Measurements from ENCODE around the gene ZNF385B. TPM values are rescaled to one million over a fixed set of nuclear protein-coding genes. Genes with fewer than 3 reads are reported as not detected.

ZNF385B gene
- total RNA-seq, 6 experiments from 2014 or later: 0.08 to 0.26 (median 0.22) TPM; not detected in 1

DNA sequence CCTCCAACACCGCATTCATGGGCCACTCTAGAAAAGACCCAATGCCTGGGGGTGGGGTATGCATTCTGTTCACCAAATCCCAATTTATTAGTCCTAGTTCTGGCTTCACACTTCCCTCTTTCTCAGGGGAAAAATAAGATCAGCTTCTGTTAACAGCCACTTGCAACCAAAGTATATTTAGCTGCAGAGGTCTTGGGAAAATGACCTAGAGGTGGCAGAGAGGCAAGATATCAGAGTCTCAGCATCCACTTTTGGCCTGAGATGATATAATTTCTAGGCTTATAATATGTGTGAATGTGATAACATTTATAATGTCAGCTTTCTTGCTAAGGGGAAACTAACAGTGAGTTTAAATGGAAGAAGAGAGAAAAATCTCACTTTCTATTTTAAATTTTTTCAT, 89.1 kb downstream of the ZNF385B start:
- TF ChIP-seq, protein P1, sequence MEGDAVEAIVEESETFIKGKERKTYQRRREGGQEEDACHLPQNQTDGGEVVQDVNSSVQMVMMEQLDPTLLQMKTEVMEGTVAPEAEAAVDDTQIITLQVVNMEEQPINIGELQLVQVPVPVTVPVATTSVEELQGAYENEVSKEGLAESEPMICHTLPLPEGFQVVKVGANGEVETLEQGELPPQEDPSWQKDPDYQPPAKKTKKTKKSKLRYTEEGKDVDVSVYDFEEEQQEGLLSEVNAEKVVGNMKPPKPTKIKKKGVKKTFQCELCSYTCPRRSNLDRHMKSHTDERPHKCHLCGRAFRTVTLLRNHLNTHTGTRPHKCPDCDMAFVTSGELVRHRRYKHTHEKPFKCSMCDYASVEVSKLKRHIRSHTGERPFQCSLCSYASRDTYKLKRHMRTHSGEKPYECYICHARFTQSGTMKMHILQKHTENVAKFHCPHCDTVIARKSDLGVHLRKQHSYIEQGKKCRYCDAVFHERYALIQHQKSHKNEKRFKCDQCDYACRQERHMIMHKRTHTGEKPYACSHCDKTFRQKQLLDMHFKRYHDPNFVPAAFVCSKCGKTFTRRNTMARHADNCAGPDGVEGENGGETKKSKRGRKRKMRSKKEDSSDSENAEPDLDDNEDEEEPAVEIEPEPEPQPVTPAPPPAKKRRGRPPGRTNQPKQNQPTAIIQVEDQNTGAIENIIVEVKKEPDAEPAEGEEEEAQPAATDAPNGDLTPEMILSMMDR (IDR thresholded peaks at IDR 0.05): no peak

DNA sequence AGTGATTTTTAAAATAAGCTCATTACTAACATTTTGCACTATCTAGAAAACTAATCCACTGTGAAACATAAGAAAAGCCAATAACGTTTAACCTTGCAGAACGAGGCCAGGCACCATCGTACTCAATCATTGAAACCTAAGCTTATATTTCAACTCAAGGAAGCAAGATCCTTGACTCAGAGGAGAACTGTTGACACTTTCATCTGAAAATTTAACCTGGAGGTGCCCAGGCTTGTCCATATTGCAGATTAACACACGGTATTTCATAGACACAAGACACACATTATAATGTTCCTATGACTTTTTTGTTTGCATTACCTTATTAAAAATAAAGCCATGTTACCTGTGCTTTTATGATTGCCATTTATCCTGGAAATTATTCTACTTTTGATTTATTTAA, 89.6 kb downstream of the ZNF385B start:
- Mint-ChIP-seq H3K9me3 (no peaks in the 10 kb centered on the region; the same call in 1 of the 2 replicates), H3K27ac (no peak overlapping the region), H3K36me3 (ENCODE audit: low read depth) (no peaks in the 10 kb centered on the region), H3K4me3 (no peak overlapping the region), H3K4me1 (ENCODE audit: low read depth) (no peaks in the 10 kb centered on the region), H3K27me3 (ENCODE audit: insufficient read depth) (peaks cover 3% of the 10 kb centered on the region)
- TF ChIP-seq, protein P1 (IDR thresholded peaks at IDR 0.05): no peak
- DNase-seq: no peak

More for the DNA sequence above, 89.1 kb downstream of the ZNF385B start:
- H3K9me3 Mint-ChIP-seq: no peaks in the 10 kb centered on the region; the same call in 1 of the 2 replicates
- H3K4me1 Mint-ChIP-seq (ENCODE audit: low read depth): no peaks in the 10 kb centered on the region
- no peaks in the 10 kb centered on the region for H3K36me3 Mint-ChIP-seq (ENCODE audit: low read depth)
- H3K27ac Mint-ChIP-seq: no peak overlapping the region
- no peak for DNase-seq
- no peak overlapping the region for H3K4me3 Mint-ChIP-seq
- H3K27me3 Mint-ChIP-seq (ENCODE audit: insufficient read depth): peaks cover 3% of the 10 kb centered on the region

DNA sequence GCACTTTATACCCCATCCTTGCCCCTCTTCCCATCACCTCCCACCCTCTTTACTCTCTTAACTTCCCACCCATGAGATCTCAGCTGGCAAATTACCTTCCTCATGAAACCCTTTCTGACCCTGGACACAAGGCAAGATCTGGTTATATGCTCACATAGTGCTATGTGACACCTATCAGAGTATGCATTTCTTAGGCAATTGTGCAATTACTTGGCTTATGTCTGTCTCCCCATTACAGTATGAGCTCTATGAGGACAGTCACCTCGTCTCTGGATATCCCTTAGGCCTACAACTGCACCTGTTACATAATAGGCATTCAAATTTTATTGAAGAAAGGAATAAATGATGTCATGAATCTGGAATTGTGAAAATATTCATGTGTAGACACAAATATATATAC, 91.4 kb downstream of the ZNF385B start:
- no peak for DNase-seq
- TF ChIP-seq, protein P1 (IDR thresholded peaks at IDR 0.05): no peak
- Mint-ChIP-seq H3K4me1 (ENCODE audit: low read depth) (no peaks in the 10 kb centered on the region), H3K27me3 (ENCODE audit: insufficient read depth) (peaks cover 5% of the 10 kb centered on the region), H3K4me3 (no peak overlapping the region), H3K27ac (no peak overlapping the region), H3K36me3 (ENCODE audit: low read depth) (no peaks in the 10 kb centered on the region), H3K9me3 (no peaks in the 10 kb centered on the region; the same call in 1 of the 2 replicates)

DNA sequence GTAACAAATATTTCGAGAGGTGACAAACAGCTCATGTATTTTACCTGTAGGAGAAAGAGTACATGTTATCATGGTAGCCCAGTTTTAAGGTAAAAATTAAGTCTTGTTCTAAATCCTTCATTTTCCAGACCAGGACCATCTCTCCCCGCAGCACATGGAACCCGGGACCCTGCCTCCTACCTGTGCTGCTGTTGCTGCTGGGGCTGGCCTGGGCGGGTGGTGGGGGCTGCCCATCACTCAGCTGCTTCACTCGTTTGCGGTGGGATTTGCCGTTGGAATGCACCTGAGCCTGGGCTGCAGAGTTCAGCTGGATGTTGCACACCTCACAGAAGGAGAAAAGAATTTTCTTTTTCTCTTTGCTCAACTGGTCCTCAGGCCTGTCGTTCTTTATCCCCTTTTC, 92.1 kb downstream of the ZNF385B start:
- peaks cover 5% of the 10 kb centered on the region for H3K27me3 Mint-ChIP-seq (ENCODE audit: insufficient read depth)
- no peak overlapping the region for H3K4me3 Mint-ChIP-seq
- H3K27ac Mint-ChIP-seq: no peak overlapping the region
- no peak for DNase-seq
- no peaks in the 10 kb centered on the region for H3K36me3 Mint-ChIP-seq (ENCODE audit: low read depth)
- TF ChIP-seq, protein P1 (IDR thresholded peaks at IDR 0.05): no peak
- no peaks in the 10 kb centered on the region for H3K4me1 Mint-ChIP-seq (ENCODE audit: low read depth)
- H3K9me3 Mint-ChIP-seq: no peaks in the 10 kb centered on the region; the same call in 1 of the 2 replicates

DNA sequence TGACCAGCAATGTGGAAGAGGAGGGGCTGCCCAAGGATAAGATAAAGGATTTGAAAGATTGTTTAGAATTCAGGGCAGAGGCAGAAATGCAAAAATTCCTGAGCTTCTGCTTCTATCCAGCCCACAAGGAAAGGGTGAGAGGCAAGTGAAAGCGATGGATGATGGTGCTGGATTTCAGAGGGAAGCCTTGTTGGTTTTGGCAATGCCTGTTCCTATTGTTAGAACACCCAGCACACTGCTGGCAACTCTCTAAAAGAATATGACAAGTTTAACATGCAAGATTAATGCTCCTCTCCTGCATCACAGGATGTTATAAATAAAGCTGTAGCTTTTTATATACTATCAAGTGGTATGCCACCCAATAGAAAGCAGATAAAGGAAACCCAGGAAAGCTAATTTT, 92.6 kb downstream of the ZNF385B start:
- DNase-seq: no peak

More for the DNA sequence above, 92.6 kb downstream of the ZNF385B start:
- Mint-ChIP-seq H3K36me3 (ENCODE audit: low read depth) (no peaks in the 10 kb centered on the region), H3K4me1 (ENCODE audit: low read depth) (no peaks in the 10 kb centered on the region), H3K4me3 (no peak overlapping the region), H3K27ac (no peak overlapping the region), H3K27me3 (ENCODE audit: insufficient read depth) (peaks cover 3% of the 10 kb centered on the region), H3K9me3 (no peaks in the 10 kb centered on the region; the same call in 1 of the 2 replicates)
- TF ChIP-seq, protein P1 (IDR thresholded peaks at IDR 0.05): no peak
